Loucy (cell line): ENCODE data around the gene LUZP1.

Source experiments
- H2AFZ ChIP-seq: fragments of 200-600 bp; sonication (generic); 2 replicates; pipeline ENCODE4 v1.6.0; 2016; ENCODE audit warnings: antibody characterized with exemption, mild to moderate bottlenecking, low read length, moderate library complexity
- H3F3A ChIP-seq: fragments of 200-600 bp; 2 replicates; pipeline ENCODE4 v1.6.0; 2016; ENCODE audit warnings: antibody characterized with exemption, low read depth, mild to moderate bottlenecking
- H3K27me3 ChIP-seq: fragments of 200-600 bp; sonication (generic); 2 replicates; pipeline ENCODE4 v1.6.1; 2014; ENCODE audit warnings: low read length, mild to moderate bottlenecking; ENCODE audit not compliant: insufficient read depth, poor library complexity, severe bottlenecking
- H3K36me3 ChIP-seq: fragments of 200-600 bp; sonication (generic); 2 replicates; pipeline ENCODE4 v1.6.1; 2016; ENCODE audit warnings: low read length; ENCODE audit not compliant: insufficient read depth
- H3K4me1 ChIP-seq: fragments of 200-600 bp; sonication (generic); 2 replicates; pipeline ENCODE4 v1.5.1; 2014; ENCODE audit warnings: low read length, mild to moderate bottlenecking; ENCODE audit not compliant: insufficient read depth, poor library complexity, severe bottlenecking
- H3K4me2 ChIP-seq: fragments of 200-600 bp; sonication (generic); 2 replicates; pipeline ENCODE4 v1.6.0; 2014; ENCODE audit warnings: antibody characterized with exemption, low read length, low read depth, mild to moderate bottlenecking; ENCODE audit not compliant: poor library complexity, severe bottlenecking
- H3K4me3 ChIP-seq: fragments of 200-600 bp; sonication (generic); 2 replicates; pipeline ENCODE4 v1.5.1; 2014; ENCODE audit warnings: low read length, mild to moderate bottlenecking, mixed read lengths; ENCODE audit not compliant: poor library complexity, severe bottlenecking
- H3K79me2 ChIP-seq: fragments of 200-600 bp; sonication (generic); 2 replicates; pipeline ENCODE4 v1.6.1; 2014; ENCODE audit warnings: low read length; ENCODE audit not compliant: insufficient read depth
- H3K9ac ChIP-seq: fragments of 200-600 bp; sonication (generic); 2 replicates; pipeline ENCODE4 v1.6.0; 2014; ENCODE audit warnings: mild to moderate bottlenecking, low read depth, low read length, moderate library complexity; ENCODE audit not compliant: poor library complexity, severe bottlenecking
- H3K9me2 ChIP-seq: fragments of 200-600 bp; sonication (generic); replicated peaks from 2 replicates; pipeline ENCODE4 v1.6.1; 2016; ENCODE audit warnings: low read depth, low read length, mixed read lengths
- H3K9me3 ChIP-seq: fragments of 200-600 bp; sonication (generic); 2 replicates; pipeline ENCODE4 v1.6.1; 2014; ENCODE audit warnings: mild to moderate bottlenecking, antibody characterized with exemption, low read length, low read depth; ENCODE audit not compliant: insufficient read depth
- H4K20me1 ChIP-seq: fragments of 200-600 bp; sonication (generic); 2 replicates; pipeline ENCODE4 v1.6.0; 2014; ENCODE audit warnings: antibody characterized with exemption, low read length, mild to moderate bottlenecking; ENCODE audit not compliant: insufficient read depth, poor library complexity, severe bottlenecking
- CTCF ChIP-seq: fragments of 200-600 bp; sonication (generic); conservative IDR thresholded peaks from 2 replicates; pipeline ENCODE4 v1.5.1; 2014; ENCODE audit warnings: mild to moderate bottlenecking, antibody characterized with exemption, low read length
- EZH2phosphoT487 ChIP-seq: fragments of 200-600 bp; IDR thresholded peaks from 2 replicates; pipeline ENCODE4 v1.6.1; 2018; ENCODE audit warnings: antibody characterized with exemption, mild to moderate bottlenecking, moderate library complexity, borderline replicate concordance

Gene LUZP1

GRCh38 chr1:23057301-23057700, 111.4 kb downstream of the LUZP1 start:
- H3K79me2 ChIP-seq, result peaks cover 9% of the 10 kb centered on the region; the same call in 1 of the 2 replicates
- H3K27me3 ChIP-seq, result no peaks in the 10 kb centered on the region
- H3K9me2 ChIP-seq, result no peaks in the 10 kb centered on the region
- no peaks in the 10 kb centered on the region for H3F3A ChIP-seq
- TF ChIP-seq CTCF (no peak), EZH2phosphoT487 (no peak)
- no peak overlapping the region for H3K9ac ChIP-seq
- no peaks in the 10 kb centered on the region for H3K9me3 ChIP-seq
- H3K4me2 ChIP-seq, result no peak overlapping the region
- H3K4me1 ChIP-seq, result no peaks in the 10 kb centered on the region
- H3K36me3 ChIP-seq, result peaks cover 98% of the 10 kb centered on the region
- no peak overlapping the region for H3K4me3 ChIP-seq
- no peak overlapping the region for H2AFZ ChIP-seq
- H4K20me1 ChIP-seq, result peaks cover 12% of the 10 kb centered on the region

GRCh38 chr1:23051290-23051909, 117.3 kb downstream of the LUZP1 start:
- Histone ChIP-seq H3K27me3 (no peaks in the 10 kb centered on the region), H3K79me2 (peaks cover 46% of the 10 kb centered on the region), H3K36me3 (peaks cover 81% of the 10 kb centered on the region), H3K9ac (no peak overlapping the region), H3K9me2 (no peaks in the 10 kb centered on the region), H3K4me2 (no peak overlapping the region), H3K4me3 (no peak overlapping the region), H4K20me1 (peaks cover 59% of the 10 kb centered on the region), H3K9me3 (no peaks in the 10 kb centered on the region), H3K4me1 (no peaks in the 10 kb centered on the region), H2AFZ (no peak overlapping the region), H3F3A (no peaks in the 10 kb centered on the region)
- no peak for TF ChIP-seq CTCF
- TF ChIP-seq EZH2phosphoT487, result no peak

GRCh38 chr1:23050201-23050600, 118.5 kb downstream of the LUZP1 start:
- Histone ChIP-seq H3K4me1 (no peaks in the 10 kb centered on the region), H3F3A (no peaks in the 10 kb centered on the region), H2AFZ (no peak overlapping the region), H3K4me2 (no peak overlapping the region), H3K27me3 (no peaks in the 10 kb centered on the region), H4K20me1 (peaks cover 70% of the 10 kb centered on the region), H3K9ac (no peak overlapping the region), H3K36me3 (peaks cover 81% of the 10 kb centered on the region), H3K79me2 (peaks cover 58% of the 10 kb centered on the region), H3K9me3 (no peaks in the 10 kb centered on the region), H3K4me3 (no peak overlapping the region), H3K9me2 (no peaks in the 10 kb centered on the region)
- TF ChIP-seq CTCF (no peak), EZH2phosphoT487 (no peak)
